ENCODE data around the gene IL10.

Gene IL10

DNA sequence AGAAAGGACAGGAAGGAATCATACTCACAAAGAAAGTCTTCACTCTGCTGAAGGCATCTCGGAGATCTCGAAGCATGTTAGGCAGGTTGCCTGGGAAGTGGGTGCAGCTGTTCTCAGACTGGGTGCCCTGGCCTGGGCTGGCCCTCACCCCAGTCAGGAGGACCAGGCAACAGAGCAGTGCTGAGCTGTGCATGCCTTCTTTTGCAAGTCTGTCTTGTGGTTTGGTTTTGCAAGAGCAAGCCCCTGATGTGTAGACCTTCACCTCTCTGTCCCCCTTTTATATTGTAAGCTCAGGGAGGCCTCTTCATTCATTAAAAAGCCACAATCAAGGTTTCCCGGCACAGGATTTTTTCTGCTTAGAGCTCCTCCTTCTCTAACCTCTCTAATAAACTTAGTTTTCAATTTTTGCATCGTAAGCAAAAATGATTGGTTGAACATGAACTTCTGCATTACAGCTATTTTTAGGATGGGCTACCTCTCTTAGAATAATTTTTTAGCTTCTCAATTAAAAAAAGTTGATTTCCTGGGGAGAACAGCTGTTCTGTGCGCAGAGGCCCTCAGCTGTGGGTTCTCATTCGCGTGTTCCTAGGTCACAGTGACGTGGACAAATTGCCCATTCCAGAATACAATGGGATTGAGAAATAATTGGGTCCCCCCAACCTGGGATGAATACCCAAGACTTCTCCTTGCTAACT lies at the start of gene IL10:
Gene IL10, minus strand, starts transcription at position 252 of the 695 bp plus-strand sequence. Its CDS starts 59 bp downstream, at position 193.
- no peak for DNase-seq

DNA sequence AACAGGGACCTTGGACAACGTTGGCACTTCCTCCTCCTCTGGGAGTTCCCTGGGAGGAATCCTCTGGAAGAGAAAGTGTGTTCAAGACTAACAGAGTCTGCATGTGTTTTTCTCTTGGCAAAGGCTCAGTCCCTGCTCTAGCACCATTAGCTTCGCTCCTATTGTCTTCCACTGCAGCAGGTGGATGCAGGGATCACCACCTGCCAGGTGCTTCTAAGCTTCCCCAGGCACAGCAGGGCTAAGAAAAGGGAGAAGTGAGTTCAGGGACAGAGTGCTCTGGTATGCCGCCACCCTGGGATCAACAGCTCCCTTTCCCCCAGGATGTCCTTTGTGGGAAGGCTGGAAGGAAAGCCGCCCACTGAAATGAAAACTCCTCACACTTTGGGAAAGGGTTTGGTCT lies 49.2 kb upstream of the IL10 start:
- no peak for DNase-seq

DNA sequence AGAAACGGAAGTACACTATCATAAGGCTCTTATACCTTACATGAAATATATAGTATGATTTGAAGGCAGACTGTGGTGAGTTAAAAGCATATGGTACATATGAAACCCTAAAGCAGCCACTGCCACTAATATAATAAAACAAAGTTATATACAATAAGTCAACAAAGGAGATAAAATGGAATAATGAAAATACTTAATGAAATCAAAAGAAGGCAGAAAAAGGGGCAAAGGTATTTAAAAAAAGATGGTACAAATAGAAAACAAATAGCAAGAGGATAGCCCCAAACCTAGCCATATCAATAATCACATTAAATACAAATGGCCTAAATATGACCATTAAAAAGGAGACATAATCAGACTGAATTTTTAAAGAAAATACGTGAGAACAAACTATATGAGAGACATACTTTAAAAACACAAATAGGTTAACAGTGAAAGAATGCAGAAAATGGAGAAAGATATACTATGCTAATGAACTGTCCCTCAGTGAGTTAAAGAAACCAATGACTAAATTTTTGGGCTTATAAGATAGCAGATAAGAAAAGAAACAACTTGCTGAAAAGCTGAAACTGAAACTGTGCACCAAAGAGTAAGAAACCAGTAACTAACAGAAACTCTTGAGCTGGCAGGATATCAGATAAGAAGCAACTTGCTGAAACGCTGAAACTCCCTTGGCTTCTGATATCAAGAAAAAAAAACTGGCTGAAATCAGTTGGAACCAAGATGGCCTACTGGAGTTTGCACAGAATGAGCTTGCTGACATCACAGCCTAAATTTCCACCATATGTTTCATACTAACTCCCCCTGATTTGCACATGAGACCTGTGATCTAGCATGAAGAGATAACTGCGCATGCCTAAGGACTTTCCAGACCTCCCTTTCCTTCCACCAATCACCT lies 44.3 kb upstream of the IL10 start:
- no peak for DNase-seq

DNA sequence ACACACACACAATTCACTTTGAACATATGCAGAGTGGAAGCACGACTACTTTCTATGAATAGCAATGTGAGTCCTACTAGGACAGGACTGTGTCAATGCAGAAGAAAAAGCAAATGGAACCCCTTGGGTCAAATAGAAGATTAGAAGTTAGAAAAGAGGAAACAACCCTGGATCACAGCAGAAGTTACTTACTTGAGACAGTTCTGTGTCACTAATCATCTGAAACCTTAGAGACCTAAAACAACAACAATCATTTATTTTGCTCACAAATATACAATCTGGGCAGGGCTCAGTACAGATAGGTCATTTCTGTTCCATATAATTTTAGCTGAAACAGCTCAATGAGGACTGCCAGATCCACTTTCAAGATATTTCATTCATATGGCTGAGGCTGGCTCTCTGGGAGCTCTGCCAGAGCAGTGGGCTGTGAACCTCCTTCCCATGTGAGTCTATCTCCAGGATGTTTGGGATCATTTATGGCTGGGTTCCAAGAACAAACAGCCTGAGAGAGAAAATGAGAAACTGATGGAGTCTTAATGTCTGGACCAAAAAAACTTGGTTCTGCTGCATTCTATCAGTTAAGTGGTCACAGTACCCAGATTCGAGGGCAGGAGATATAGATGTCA lies 42.5 kb upstream of the IL10 start:
- no peak for DNase-seq

DNA sequence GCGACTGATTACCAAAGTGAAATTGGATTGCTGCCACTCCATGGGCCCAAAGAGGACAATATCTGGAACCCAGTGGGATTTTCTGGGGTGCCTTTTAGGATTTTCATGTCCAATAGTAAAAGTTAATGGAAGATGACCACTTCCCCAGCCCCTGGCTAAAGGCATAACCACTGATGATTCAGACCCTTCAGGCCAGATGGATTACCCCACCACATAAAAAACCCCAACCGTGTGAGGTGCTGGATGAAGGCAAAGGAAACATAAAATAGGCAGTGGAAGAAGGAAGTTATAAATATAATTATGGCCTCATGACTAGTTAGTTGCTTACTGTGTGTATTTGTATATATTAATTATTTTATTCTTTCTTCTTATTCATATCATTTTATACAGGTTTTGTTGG lies 40.2 kb upstream of the IL10 start:
- no peak for DNase-seq

DNA sequence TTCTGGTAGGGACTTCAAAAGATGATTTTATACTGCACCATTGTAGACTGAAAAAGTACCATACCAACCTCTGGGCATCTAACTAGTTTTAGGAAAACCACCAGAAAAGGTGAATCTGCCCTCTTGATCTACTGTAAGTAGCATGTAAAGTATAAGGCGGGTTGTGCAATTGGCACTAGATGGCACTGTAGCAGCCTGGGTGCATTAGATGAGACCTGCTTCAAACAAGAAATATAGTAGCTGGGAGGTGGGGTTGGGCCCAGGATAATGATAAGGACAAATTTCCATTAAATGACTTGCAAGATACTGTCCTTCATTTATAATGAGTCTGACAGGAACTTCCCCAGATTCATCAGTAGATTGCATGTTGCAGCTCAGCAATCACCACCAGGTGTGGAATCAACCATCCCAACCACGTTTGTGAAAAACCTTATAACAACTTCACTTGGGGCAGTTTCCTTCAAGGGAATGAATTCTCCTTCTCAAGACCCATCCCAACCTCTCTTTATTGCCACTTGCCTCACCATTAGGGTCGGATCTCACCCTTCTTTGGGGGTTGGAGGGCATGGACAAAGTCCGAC lies 37.3 kb upstream of the IL10 start:
- no peak for DNase-seq

DNA sequence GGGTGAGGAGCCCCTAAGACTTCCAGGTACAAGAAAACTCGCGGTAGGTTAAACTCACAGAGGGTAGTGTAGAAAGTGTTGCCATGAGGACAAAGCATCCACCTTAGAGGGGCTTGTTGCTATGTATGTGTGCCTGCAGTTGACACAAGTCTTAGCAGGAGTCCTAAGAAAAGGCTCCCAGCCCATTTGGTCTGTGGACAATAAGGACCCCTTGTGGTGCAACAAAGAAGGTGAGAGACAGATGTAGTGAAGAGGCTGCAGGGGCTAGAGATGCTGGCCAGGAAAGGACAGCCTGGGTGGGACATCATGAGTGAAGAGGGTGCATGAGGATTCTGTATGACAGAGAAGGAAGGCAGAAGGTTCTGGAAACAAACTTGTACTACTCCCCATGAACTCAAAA lies 36.3 kb upstream of the IL10 start:
- DNase-seq: no peak

DNA sequence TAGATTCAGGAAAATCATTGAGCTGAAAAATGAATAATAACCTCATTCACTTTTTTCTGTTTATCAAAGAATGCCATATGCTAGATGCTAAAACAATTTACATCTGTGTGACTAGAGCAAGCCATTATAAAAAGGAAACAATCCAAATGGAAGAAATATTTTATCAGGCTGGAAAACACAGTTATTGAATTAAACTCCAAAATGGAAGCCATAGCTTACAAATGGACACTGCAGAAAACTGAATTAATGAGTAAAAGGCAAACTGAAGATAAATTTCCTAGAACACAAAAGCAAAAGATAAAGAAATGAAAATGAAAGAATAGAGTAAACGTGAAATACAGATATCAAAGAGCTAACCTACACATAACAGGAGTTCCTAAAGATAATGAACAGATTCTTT lies 33.1 kb upstream of the IL10 start:
- DNase-seq: no peak

DNA sequence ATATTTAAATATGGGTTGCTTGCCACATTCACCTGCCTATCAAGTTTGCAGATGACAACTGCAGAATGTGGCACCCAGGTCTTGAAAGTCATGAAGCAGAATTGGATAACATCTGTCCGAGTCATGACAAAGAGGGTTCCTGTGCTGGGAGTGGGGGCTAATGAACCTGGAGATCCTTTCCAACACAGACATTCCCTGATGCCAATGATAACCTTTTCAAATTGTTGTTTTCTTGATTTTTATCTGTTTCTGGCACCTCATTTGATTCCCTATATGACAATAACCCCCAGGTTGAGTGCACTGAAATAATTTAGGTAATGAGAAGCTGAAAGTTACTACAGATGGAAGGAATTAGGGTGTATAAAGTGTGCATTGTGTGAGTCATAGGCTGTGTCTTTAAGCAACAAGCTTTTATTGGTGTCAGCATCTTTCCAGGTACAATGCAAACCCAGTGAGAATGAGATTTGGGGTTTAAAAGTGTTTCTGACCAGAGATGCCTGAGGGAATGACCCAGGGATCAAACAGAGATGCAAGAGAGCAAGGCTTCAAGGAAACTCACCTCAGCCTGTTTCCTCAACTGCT lies 32.0 kb upstream of the IL10 start:
- no peak for DNase-seq

DNA sequence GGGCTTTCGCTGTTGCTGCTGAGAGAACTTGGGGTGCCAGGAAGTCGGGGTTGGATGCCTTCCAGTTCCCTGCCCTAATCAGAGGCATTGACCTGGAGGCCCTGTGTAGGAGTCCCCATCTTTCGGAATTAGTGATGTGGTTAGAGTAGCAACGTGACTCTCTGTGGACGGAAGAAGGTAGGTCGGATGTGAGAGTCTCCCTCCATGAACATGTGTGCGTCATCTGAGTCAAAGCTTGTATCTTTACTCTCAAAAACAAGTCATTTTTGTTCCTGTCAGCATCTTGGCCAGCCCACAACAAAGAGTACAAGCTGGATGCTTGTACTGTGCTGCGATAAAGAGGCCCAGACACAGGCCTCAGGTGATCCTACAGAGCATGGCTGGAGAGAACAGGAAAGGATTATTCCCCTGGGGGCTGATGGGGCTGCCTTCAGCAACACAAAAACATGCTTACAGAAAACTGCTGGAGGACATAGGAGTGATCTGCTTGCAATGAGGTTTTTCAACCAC lies 31.0 kb upstream of the IL10 start:
- DNase-seq: no peak

DNA sequence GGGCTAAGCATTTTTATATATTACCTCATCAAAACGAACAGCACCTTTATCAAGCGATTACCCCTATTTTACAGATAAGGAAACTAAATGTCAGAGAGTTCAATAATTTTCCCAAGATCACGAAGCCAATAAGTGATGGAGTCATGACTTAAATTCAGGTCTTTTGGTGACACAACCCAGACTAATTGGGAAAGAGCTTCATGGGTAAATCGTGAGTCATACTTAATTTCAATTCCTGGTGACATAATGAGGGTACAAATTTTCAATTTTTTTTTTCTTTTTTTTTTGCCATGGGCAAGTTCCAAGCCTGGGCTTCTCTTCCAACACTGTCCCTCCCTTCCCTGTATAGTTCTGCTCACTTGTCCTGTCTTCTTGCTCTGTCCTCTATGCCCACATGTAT lies 30.1 kb upstream of the IL10 start:
- DNase-seq: no peak

DNA sequence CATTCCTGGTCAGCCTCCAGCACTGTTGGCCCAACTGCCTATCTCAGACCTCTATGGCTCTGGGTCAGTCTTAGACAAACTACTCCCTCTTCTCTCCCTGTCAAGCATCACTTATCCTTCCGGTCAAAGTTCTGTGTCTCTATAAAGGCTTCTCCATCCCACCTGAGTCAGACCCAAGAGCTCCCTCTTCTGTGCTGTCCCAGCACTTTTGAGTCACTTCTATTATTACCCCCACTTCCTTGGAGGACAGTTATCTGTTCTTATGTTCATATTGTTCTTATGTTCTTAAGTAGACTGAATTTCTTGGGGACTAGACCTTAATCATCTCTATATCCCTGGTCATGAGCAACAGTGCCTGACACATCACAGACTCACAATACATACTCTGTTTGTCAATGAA lies 29.2 kb upstream of the IL10 start:
- no peak for DNase-seq

DNA sequence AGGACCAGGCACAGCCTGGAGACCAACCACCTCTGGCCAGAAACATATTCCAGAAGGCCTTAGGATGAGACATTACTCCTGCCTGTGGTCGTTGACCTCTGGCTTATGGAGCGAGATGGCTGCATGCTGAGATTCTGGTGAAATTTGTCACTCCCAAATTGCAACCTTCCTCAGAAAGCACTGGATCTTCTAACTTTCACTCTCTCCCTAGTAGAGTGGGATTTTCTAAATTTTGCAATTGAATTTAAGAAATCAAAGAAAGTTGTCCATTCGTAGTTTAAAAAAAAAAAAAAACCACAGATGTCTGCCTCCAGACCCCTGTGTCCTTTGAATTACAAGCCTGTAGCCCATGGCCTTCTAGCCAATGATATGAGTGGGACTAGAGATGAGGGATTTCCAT lies 28.6 kb upstream of the IL10 start:
- no peak for DNase-seq

DNA sequence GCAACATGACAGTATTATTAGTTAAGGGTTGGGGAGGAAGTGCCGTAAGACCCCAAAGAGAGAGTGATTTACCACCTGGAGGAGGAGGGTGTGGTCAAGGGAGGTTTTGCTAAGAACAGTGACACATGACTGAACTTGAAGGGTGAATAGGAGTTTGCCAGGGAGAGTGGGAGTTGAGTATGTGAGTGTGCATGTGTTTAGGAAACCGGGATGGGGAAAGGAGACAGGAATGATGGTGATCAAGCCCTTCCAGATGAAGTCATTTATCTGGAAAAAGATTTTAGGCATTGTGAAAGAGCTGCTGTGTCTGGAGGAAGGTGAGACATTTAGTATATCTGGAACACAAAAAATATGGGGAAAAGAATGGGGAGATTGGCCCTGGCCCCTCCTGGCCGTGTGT lies 28.1 kb upstream of the IL10 start:
- DNase-seq: no peak

DNA sequence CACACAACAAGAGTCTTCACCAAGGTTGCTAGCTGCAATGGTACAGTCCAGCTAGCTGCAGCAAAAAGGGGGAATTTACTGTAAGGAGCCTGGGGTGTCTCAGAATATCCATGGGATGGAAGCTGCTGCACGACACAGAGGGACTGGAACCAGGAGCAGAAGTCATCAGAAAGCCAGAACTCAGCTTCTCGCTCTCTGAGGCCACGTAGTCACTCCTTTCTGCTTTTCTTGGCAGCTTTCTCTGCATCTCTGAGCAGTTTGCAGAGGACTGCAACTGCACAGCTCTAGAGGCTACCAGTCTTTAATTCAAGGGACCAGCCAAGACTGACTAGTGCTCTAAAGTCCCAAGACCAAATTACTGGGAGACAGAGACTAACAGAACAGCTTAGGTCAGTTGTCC lies 27.0 kb upstream of the IL10 start:
- DNase-seq: no peak

DNA sequence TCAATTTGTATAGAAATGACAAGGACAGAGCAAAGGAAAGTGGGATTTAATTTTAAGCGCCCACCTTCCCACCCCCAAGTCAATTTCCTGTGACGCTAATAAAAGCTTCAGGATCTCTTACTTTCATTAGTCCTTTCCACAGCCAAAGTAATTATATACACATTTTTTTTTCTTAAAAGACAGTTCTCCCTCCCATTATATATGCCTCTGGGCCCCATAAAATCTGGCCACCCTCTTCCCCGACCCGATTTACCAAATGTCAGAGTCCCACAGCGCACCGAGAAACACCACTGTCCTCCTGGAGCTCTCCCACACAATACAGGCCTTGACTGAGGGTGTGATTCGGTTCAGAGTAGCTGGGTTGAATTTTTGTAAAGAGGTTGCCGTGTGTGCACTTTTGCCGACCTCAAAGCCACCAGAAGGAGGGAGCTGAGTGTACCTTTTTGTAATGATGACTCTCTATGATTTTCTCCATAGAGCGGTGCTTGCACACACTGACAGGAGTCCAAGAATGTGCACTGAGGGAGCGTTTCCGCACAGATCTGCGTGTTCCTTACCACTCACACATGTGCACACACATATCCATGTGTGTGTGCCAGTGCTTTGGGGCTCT lies 26.2 kb upstream of the IL10 start:
- no peak for DNase-seq

DNA sequence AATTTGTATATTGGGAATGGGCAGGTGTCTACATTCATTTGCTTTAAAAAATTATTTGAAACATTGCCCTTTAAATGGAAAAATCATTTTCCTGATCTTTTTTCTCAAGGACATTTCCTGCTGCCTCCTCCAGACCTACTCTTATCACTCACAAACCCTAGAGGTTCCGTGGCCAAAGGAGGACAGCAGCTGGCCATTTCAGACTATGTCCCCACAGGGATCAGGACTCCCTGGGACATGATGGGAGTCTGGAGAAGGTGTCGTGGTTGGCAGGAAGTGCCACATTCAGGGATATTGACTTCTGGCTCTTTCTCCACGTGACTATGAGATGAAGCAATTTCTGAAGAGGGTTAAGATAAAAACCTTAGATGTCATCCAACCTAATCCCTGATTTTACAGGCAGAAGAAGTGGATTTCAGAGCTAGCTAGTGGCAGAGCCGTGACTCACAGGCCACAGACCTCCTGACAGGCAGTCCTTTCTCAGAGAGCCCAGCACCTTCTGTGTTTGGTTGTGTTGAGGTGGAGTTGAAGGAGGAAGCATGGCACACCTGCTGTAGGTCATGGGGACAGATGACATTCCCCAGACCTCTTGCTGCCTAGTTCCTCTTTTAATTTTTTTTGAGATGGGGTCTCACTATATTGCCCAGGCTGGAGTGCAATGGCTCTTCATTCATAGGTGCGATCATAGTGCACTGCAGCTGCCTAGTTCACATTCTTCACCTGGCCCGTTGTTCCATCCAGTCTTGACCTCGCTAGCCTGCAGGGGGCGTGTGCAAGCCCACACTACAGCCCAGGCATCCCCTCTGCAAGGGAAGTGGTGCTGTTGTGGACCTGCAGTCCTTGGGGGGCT lies 25.5 kb upstream of the IL10 start:
- no peak for DNase-seq

DNA sequence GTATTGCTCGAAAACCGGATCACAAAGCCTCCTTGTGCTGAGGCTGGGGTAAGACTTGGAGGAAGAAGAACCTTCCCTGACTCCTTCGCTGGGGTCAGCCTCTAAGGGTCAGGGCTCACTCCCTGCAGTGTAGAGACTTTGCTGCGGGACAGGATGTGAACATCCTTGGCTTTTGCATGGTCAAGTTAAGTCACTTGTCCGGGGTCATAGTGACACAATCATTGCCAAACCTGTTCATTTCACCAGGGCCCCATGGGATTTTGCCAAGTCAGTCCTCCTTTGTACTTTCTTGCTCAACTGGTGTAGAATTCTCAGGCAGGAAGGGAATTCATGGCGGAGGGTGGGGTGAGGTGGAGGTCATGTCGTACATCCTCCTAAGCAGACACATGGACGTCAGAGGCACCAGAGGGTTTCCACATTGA lies 24.7 kb upstream of the IL10 start:
- no peak for DNase-seq

DNA sequence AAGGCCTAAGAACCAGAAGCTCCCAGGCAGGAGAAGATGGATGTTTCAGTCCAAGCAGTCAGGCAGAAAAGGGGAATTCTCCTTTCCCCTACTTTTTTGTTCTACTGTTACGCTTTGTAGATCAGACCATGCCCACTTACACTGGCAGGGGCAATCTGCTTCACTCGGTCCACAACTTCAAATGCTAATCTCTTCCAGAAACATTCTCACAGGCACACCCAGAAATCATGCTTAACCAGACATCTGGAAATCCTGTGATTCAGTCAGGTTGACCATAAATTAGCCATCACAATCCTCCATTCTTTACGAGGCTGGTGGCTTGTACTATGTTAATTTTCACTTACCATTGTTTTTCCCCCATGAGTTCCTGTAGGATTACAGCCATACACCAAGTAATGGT lies 23.8 kb upstream of the IL10 start:
- DNase-seq: no peak

DNA sequence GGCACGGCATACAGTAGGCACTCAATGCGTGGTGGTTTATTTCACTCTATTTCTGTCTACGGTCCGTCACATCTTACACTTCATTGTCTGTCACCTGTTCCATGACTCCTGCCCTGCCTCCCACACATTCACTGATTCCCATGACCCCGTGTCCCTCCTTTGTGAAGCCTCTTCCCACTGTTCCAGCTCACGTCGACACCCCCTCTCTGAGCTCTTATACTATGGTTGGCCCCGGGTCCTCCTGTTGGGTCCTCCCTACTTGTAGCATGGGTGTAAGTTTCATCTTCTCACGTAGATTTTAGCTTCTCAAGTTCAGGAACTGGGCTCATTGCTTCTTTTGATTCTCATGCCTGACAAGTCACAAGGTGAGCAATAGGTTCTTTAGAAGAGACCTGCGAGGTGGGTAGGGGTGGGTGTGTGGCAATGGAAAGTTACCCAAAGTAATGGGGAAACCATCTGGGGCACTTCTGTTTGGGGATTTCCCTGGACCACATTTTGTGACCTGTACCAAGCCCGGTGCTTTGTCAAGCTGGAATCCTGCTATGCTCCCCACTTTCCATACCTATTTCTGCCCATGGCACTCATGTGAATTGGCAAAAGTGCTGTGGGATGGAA lies 22.1 kb upstream of the IL10 start:
- no peak for DNase-seq

DNA sequence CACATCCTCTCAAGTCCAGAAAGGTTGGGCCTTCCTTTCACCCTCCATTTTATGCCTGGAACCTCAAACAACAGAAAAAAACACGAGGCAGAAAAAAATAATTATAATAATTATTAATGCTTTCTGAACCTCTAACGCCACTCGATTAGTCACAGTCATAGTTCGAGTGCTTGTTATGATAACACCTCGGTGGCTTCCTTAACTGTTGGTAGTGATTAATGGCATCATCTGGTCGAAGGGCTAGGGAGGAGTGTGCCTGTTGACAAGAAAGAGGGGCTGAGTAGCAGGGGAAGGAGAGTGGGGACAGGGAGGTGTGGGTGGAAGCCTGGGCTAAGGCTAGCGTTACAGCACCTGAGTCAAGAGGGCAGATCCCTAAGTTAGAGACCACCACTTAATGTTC lies 21.3 kb upstream of the IL10 start:
- no peak for DNase-seq

Data from NCI-H1048 (cell line).